Right atrium auricular region (tissue), 2 donors: ENCODE measurements around the gene AUH. TPM values are rescaled to one million over a fixed set of nuclear protein-coding genes. Genes with fewer than 3 reads are reported as not detected.

ENCODE experiments used
- DNase-seq: peaks from one replicate; pipeline ENCODE4 v3.0.0-alpha.2; 2019; ENCODE audit warnings: low spot score
- H3K27ac ChIP-seq, 2 donors: fragments of 200-600 bp; sonication (generic); 1 replicate in 1 of 2; 2 replicates in 1 of 2; pipeline ENCODE4 v1.5.1; 2016 to 2019
- H3K27me3 ChIP-seq, 2 donors: fragments of 200-600 bp; sonication (generic); one replicate each; pipeline versions ENCODE4 v1.5.1 to v1.6.0; 2017 to 2019
- H3K36me3 ChIP-seq: fragments of 200-600 bp; sonication (generic); one replicate; pipeline ENCODE4 v1.5.1; 2016
- H3K4me1 ChIP-seq, 2 donors: fragments of 200-600 bp; sonication (generic); one replicate each; pipeline versions ENCODE4 v1.5.1 to v1.6.0; 2017 to 2019
- H3K4me3 ChIP-seq, 2 donors: fragments of 200-600 bp; sonication (generic); 1 replicate in 1 of 2; 2 replicates in 1 of 2; pipeline ENCODE4 v1.5.1; 2017 to 2019; ENCODE audit warnings: mild to moderate bottlenecking in 1 of 2, moderate library complexity in 1 of 2
- H3K9me3 ChIP-seq, 2 donors: fragments of 200-600 bp; sonication (generic); one replicate each; pipeline ENCODE4 v1.5.1; 2019
- CTCF ChIP-seq, 2 donors: fragments of 200-600 bp; sonication (generic); IDR thresholded peaks; one replicate each; pipeline ENCODE4 v1.5.1; 2019; ENCODE audit warnings: antibody characterized with exemption in 2 of 2
- total RNA-seq, 2 donors: library from RNA; depleted of rRNA; stranded (reverse); fragments of >200 nt; gene quantifications; one replicate each; pipeline ENCODE4 v1.1.0, GENCODE V29; 2016

Gene AUH
- total RNA-seq, 2 donors from 2014 or later = 16.3 to 50.4 TPM

GRCh38 chr9:91274949-91275492, 86.7 kb downstream of the AUH start:
- DNase-seq = no peak
- Histone ChIP-seq H3K4me3 (no peak overlapping the region), H3K27me3 (no peaks in the 10 kb centered on the region), H3K36me3 (no peaks in the 10 kb centered on the region), H3K9me3 (no peaks in the 10 kb centered on the region), H3K4me1 (peaks cover 0 to 3% of the 10 kb centered on the region in 2 donors), H3K27ac (no peak overlapping the region)
- TF ChIP-seq CTCF (IDR thresholded peaks at IDR 0.05) = no peak

GRCh38 chr9:91273853-91274552, 87.7 kb downstream of the AUH start:
- H3K27ac ChIP-seq = no peak overlapping the region
- TF ChIP-seq CTCF (IDR thresholded peaks at IDR 0.05) = no peak

GRCh38 chr9:91271156-91271555, 90.6 kb downstream of the AUH start:
- DNase-seq = no peak
- no peak for TF ChIP-seq CTCF (IDR thresholded peaks at IDR 0.05)
- H3K27ac ChIP-seq = no peak overlapping the region
- no peaks in the 10 kb centered on the region for H3K9me3 ChIP-seq
- peaks cover 0 to 3% of the 10 kb centered on the region in 2 donors for H3K4me1 ChIP-seq
- peaks cover 3% of the 10 kb centered on the region for H3K36me3 ChIP-seq
- H3K27me3 ChIP-seq = no peaks in the 10 kb centered on the region
- H3K4me3 ChIP-seq = no peak overlapping the region

More at GRCh38 chr9:91273853-91274552, 87.7 kb downstream of the AUH start:
- DNase-seq = no peak
- Histone ChIP-seq H3K4me1 (peaks cover 0 to 3% of the 10 kb centered on the region in 2 donors), H3K9me3 (no peaks in the 10 kb centered on the region), H3K27me3 (no peaks in the 10 kb centered on the region), H3K4me3 (no peak overlapping the region), H3K36me3 (no peaks in the 10 kb centered on the region)

GRCh38 chr9:91269907-91270491, 91.7 kb downstream of the AUH start:
- no peak for TF ChIP-seq CTCF (IDR thresholded peaks at IDR 0.05)

GRCh38 chr9:91266448-91266847, 95.3 kb downstream of the AUH start:
- no peak for TF ChIP-seq CTCF (IDR thresholded peaks at IDR 0.05)
- DNase-seq = no peak
- H3K4me3 ChIP-seq = no peak overlapping the region
- H3K4me1 ChIP-seq = peaks cover 0 to 2% of the 10 kb centered on the region in 2 donors
- no peak overlapping the region for H3K27ac ChIP-seq
- peaks cover 3% of the 10 kb centered on the region for H3K36me3 ChIP-seq
- H3K9me3 ChIP-seq = no peaks in the 10 kb centered on the region
- H3K27me3 ChIP-seq = no peaks in the 10 kb centered on the region

More at GRCh38 chr9:91269907-91270491, 91.7 kb downstream of the AUH start:
- DNase-seq = no peak
- Histone ChIP-seq H3K4me1 (no peaks in the 10 kb centered on the region), H3K27ac (no peak overlapping the region), H3K27me3 (no peaks in the 10 kb centered on the region), H3K36me3 (peaks cover 3% of the 10 kb centered on the region), H3K4me3 (no peak overlapping the region), H3K9me3 (no peaks in the 10 kb centered on the region)
